NCI-H146 treated with DMSO at 0.1 percent for 48 hours (cell line): Measurements from ENCODE around the gene SLC4A4.

Source experiments
- DNase-seq: peaks from one replicate; lab custom pipeline; 2025; ENCODE audit not compliant: unreplicated experiment; lab: John Stamatoyannopoulos, UW

The SLC4A4 gene

GRCh38 chr4:71468116-71468710, 129.4 kb downstream of the SLC4A4 start:
- no peak for DNase-seq

- DNase-seq, result no peak
Measured at GRCh38 chr4:71469541-71469940, 130.7 kb downstream of the SLC4A4 start.

- DNase-seq, result no peak
Measured at GRCh38 chr4:71470524-71470923, 131.7 kb downstream of the SLC4A4 start.

- no peak for DNase-seq
Measured at GRCh38 chr4:71472946-71473345, 134.1 kb downstream of the SLC4A4 start.

GRCh38 chr4:71473541-71474240, 134.9 kb downstream of the SLC4A4 start:
- DNase-seq, result no peak

- no peak for DNase-seq
Measured at GRCh38 chr4:71474731-71475130, 135.9 kb downstream of the SLC4A4 start.

- no peak for DNase-seq
Measured at GRCh38 chr4:71476240-71476639, 137.4 kb downstream of the SLC4A4 start.

GRCh38 chr4:71486550-71487343, 147.9 kb downstream of the SLC4A4 start:
- DNase-seq, result no peak

- DNase-seq, result no peak
Measured at GRCh38 chr4:71487344-71487920, 148.6 kb downstream of the SLC4A4 start.

GRCh38 chr4:71494539-71494938, 155.7 kb downstream of the SLC4A4 start:
- no peak for DNase-seq

- no peak for DNase-seq
Measured at GRCh38 chr4:71495454-71495853, 156.6 kb downstream of the SLC4A4 start.

GRCh38 chr4:71497078-71497477, 158.3 kb downstream of the SLC4A4 start:
- no peak for DNase-seq

- no peak for DNase-seq
Measured at GRCh38 chr4:71498002-71498401, 159.2 kb downstream of the SLC4A4 start.

GRCh38 chr4:71498625-71499024, 159.8 kb downstream of the SLC4A4 start:
- no peak for DNase-seq

- no peak for DNase-seq
Measured at GRCh38 chr4:71501992-71502391, 163.2 kb downstream of the SLC4A4 start.

GRCh38 chr4:71518283-71518989, 179.6 kb downstream of the SLC4A4 start:
- no peak for DNase-seq

GRCh38 chr4:71520308-71520707, 181.5 kb downstream of the SLC4A4 start:
- DNase-seq, result no peak

- no peak for DNase-seq
Measured at GRCh38 chr4:71520850-71521249, 182.0 kb downstream of the SLC4A4 start.

- no peak for DNase-seq
Measured at GRCh38 chr4:71524756-71525155, 185.9 kb downstream of the SLC4A4 start.

- DNase-seq, result no peak
Measured at GRCh38 chr4:71526637-71527406, 188.0 kb downstream of the SLC4A4 start.
